Adrenal gland (tissue), 5 donors: ENCODE data around the gene ABCG8.

Experiments
- POLR2A ChIP-seq, 2 donors: fragments of 450-650 bp; IDR thresholded peaks; one replicate each; pipeline ENCODE4 v1.6.1; 2017; ENCODE audit warnings: antibody characterized with exemption in 2 of 2, mild to moderate bottlenecking in 2 of 2, moderate library complexity in 1 of 2
- TF ChIP-seq, protein P1 (sequence below), 6 experiments: fragments of 450-650 bp in 4 of 6; fragments of 200-600 bp in 2 of 6; sonication (generic) in 1 of 6; IDR thresholded peaks; 1 replicate in 5 of 6; 2 replicates in 1 of 6; pipeline versions ENCODE4 v1.5.1 to v1.8.0; 2016 to 2021; ENCODE audit warnings: antibody characterized with exemption in 6 of 6, mild to moderate bottlenecking in 2 of 6, moderate library complexity in 1 of 6
- donor health status: DM: no; HTN: no; CAD: no.

DNA sequence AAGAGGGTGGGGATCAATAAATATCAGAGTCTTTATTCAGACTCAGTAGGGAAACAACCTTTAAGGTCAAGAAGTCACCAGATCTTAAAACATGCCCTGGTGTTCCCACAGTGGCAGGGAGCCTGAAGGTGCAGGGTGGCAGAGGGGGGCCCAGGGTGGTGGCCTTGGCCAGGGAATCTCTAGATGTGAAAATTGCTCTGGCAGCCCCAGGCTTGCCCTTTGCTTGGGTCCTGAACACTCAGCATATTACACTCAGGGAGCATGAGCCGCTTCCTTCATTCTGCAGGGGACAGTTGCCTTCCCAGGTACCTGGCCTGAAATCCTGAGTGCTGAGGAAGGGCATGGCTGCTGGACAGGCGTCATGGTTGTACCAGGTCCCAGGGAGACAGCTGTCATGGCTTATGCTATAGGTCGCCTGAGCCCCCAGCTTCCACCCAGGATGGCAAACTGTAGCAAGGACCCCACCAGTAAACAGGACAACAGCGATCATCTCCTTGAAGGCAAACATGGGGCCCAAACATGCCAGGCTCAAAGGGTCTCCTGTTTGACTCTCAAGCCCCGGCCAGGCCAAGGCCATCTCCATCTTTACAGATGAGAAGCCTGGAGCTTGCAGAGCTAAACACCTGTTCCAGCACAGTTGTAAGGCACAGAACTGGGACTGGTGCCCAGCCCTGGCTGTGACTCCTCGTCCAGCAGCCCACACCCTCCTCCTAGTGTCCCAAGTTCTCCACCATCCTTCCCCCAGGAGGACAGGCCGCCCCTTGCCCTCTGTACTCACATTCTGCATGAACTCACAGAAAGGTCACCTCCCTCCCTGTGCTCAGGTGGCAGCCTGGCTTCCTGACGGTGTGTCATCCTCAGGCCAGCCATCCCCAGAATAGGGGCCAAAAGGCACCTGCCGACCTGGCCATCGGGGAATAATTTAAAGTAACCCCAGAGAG is 14.6 kb downstream of the ABCG8 start:
- TF ChIP-seq, protein P1, sequence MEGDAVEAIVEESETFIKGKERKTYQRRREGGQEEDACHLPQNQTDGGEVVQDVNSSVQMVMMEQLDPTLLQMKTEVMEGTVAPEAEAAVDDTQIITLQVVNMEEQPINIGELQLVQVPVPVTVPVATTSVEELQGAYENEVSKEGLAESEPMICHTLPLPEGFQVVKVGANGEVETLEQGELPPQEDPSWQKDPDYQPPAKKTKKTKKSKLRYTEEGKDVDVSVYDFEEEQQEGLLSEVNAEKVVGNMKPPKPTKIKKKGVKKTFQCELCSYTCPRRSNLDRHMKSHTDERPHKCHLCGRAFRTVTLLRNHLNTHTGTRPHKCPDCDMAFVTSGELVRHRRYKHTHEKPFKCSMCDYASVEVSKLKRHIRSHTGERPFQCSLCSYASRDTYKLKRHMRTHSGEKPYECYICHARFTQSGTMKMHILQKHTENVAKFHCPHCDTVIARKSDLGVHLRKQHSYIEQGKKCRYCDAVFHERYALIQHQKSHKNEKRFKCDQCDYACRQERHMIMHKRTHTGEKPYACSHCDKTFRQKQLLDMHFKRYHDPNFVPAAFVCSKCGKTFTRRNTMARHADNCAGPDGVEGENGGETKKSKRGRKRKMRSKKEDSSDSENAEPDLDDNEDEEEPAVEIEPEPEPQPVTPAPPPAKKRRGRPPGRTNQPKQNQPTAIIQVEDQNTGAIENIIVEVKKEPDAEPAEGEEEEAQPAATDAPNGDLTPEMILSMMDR (IDR thresholded peaks at IDR 0.05), result no peak
- TF ChIP-seq POLR2A (IDR thresholded peaks at IDR 0.05), result no peak
